GM12878 (cell line): Measurements from ENCODE around the gene HEXIM2. TPM values are rescaled to one million over a fixed set of nuclear protein-coding genes. Genes with fewer than 3 reads are reported as not detected.

Experiments used
- KAT2A ChIP-seq: conservative IDR thresholded peaks from 2 replicates; pipeline ENCODE4 v1.6.1; 2011; ENCODE audit warnings: low read depth, low read length; ENCODE audit not compliant: control insufficient read depth
- RAD21 ChIP-seq: IDR thresholded peaks from 2 replicates; pipeline ENCODE4 v1.6.1; 2011; ENCODE audit warnings: mild to moderate bottlenecking, low read depth, low read length, moderate library complexity; ENCODE audit not compliant: insufficient read depth
- RUNX3 ChIP-seq: IDR thresholded peaks from 2 replicates; pipeline ENCODE4 v1.6.1; 2012; ENCODE audit warnings: low read length, inconsistent platforms
- SMARCA5 ChIP-seq: fragments of 450-650 bp; IDR thresholded peaks from 2 replicates; pipeline ENCODE4 v1.6.1; 2017; ENCODE audit warnings: mild to moderate bottlenecking
- microRNA-seq: library from miRNA; unstranded; fragments of <30 nt; microRNA quantifications from one replicate; pipeline ENCODE4, GENCODE V29; 2018
- polyA plus RNA-seq, 11 experiments: library from polyadenylated mRNA; depleted of rRNA in 4 of 11; unstranded in 6 of 11; stranded (reverse) in 5 of 11; fragments of >200 nt; fragmentation: Nextera tagmentation in 4 of 11; fragmentation: Illumina TruSeq in 1 of 11; extraction: Ambion mirVana in 4 of 11; extraction: Trizol in 1 of 11; gene quantifications; 1 replicate in 1 of 11; 2 replicates in 10 of 11; pipeline versions ENCODE4 v1.2.1 to v1.2.3, GENCODE V29; 2011 to 2016; ENCODE audit warnings: inconsistent platforms in 2 of 11, missing spikeins in 2 of 11, low read depth in 1 of 11
- small RNA-seq: library from RNA; depleted of rRNA; stranded (forward); fragments of <200 nt; gene quantifications from one replicate; pipeline ENCODE3, GENCODE V24; 2014
- total RNA-seq, 4 experiments: library from RNA; depleted of rRNA in 3 of 4; stranded (reverse); fragments of >200 nt in 3 of 4; fragmentation: Illumina TruSeq in 1 of 4; extraction: Trizol in 1 of 4; gene quantifications; 2 replicates each; pipeline versions ENCODE4 v1.2.1 to v1.2.3, GENCODE V29; 2013 to 2021
- TF ChIP-seq, protein P1 (sequence below), 3 experiments: IDR thresholded peaks in 2 of 3; conservative IDR thresholded peaks in 1 of 3; 2 replicates each; pipeline ENCODE4 v1.5.1; 2011; ENCODE audit warnings: low read depth in 3 of 3, low read length in 3 of 3, mild to moderate bottlenecking in 3 of 3, control low read depth in 2 of 3, moderate library complexity in 2 of 3, inconsistent platforms in 1 of 3, mixed read lengths in 1 of 3; ENCODE audit not compliant: control insufficient read depth in 2 of 3, insufficient read depth in 1 of 3; ENCODE audit errors: extremely low read depth in 1 of 3

HEXIM2 gene
- total and polyA plus RNA-seq, 10 of the 15 experiments (the other 5 are each of a cell fraction or from before 2014, with no cell fraction given), result 0.10 to 10.3 (median 6.4) TPM

DNA sequence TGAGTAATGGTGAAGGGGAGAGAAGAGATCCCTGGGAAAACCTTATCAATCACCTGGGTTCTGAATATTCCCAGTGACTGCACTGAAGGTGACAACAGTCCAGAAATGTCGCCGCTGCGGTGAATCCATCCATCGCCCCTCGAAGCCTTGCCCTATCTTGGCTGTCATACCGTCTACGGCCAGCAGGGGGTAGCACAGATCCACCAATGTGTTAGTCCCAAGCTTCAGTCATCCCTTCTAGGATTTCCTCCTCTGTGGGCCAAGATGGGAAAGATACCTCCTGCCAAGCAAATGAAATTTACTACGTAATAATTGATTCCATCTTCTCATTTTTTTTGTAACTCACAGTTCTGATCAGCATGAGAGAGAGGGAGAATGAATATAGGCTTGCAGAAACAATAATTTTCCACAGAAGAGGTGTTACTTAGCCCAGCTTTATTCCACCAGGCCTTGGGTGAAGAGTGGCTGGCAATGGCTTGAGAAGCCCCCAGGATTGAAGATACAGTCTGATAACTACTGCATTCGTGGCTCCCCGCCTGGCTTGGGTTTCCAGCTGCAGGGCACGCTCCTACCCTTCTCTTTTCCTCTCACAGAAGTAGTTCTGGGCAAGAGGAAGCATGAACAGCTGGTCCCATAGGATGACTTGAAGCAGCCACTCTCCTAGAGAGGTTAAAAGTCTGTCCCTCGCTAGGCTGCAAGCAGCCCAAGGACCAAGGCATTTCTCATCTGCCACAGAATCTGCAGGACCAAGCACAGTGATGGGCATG, 57.4 kb downstream of the HEXIM2 start (continued):
- TF ChIP-seq, protein P1, sequence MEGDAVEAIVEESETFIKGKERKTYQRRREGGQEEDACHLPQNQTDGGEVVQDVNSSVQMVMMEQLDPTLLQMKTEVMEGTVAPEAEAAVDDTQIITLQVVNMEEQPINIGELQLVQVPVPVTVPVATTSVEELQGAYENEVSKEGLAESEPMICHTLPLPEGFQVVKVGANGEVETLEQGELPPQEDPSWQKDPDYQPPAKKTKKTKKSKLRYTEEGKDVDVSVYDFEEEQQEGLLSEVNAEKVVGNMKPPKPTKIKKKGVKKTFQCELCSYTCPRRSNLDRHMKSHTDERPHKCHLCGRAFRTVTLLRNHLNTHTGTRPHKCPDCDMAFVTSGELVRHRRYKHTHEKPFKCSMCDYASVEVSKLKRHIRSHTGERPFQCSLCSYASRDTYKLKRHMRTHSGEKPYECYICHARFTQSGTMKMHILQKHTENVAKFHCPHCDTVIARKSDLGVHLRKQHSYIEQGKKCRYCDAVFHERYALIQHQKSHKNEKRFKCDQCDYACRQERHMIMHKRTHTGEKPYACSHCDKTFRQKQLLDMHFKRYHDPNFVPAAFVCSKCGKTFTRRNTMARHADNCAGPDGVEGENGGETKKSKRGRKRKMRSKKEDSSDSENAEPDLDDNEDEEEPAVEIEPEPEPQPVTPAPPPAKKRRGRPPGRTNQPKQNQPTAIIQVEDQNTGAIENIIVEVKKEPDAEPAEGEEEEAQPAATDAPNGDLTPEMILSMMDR (IDR thresholded peaks at IDR 0.05 in 2 of 3, conservative IDR thresholded peaks at IDR 0.05 in 1 of 3; ENCODE audit: control insufficient read depth in 2 of 3, extremely low read depth in 1 of 3, insufficient read depth in 1 of 3, low read depth in 3 of 3, low read length in 3 of 3), result peak; percentile 92 to 97 (median 94)
- 0 out of 2 replicates have a peak, but pooled peaks have one; percentile 46 for TF ChIP-seq SMARCA5
- no peak for TF ChIP-seq KAT2A
- TF ChIP-seq RAD21, result peak; percentile 97
- no peak for TF ChIP-seq RUNX3

Small RNA genes within 50 kb of the gene (microRNA-seq; reads per million reads assigned to microRNA genes)
- not detected for gene MIR6784

Small RNA genes within 50 kb of the gene (small RNA-seq; reads per million reads assigned to genes)
- not detected for gene MIR6784

Other genes with a start within 250 kb of the HEXIM2 start
Only the 7 nearest of the 11 such genes appear.
- gene DCAKD, start 110.2 kb upstream of the HEXIM2 start, total RNA-seq (2014; rRNA removed), result 49.4 and 62.7 TPM in 2 replicates
- 23.0 and 27.9 TPM in 2 replicates for gene DCAKD, start 110.2 kb upstream of the HEXIM2 start, total RNA-seq (2014; rRNA removed; fragmentation: Illumina TruSeq; extraction: Trizol)
- gene DCAKD, start 110.2 kb upstream of the HEXIM2 start, total RNA-seq (2021), result 44.4 and 45.8 TPM in 2 replicates
- gene DCAKD, start 110.2 kb upstream of the HEXIM2 start, polyA plus RNA-seq (2011; rRNA removed), result 14.1 and 32.8 TPM in 2 replicates
- 18.9 and 21.5 TPM in 2 replicates for gene DCAKD, start 110.2 kb upstream of the HEXIM2 start, polyA plus RNA-seq (2014; fragmentation: Illumina TruSeq; extraction: Trizol)
- 10 to 100 TPM; 11.6 to 11.7 TPM for gene DCAKD, start 110.2 kb upstream of the HEXIM2 start, polyA plus RNA-seq (2014; fragmentation: Nextera tagmentation; extraction: Ambion mirVana)
- gene DCAKD, start 110.2 kb upstream of the HEXIM2 start, polyA plus RNA-seq (2014; rRNA removed), result 45.7 and 46.5 TPM in 2 replicates
- gene DCAKD, start 110.2 kb upstream of the HEXIM2 start, polyA plus RNA-seq (2016; fragmentation: Nextera tagmentation; extraction: Ambion mirVana), result 10 to 100 TPM; 43.8 to 46.1 TPM
- 118 and 121 TPM in 2 replicates for gene NMT1, start 100.6 kb upstream of the HEXIM2 start, total RNA-seq (2014; rRNA removed)
- 391 and 395 TPM in 2 replicates for gene NMT1, start 100.6 kb upstream of the HEXIM2 start, total RNA-seq (2014; rRNA removed; fragmentation: Illumina TruSeq; extraction: Trizol)
- gene NMT1, start 100.6 kb upstream of the HEXIM2 start, total RNA-seq (2021), result 204 and 223 TPM in 2 replicates
- 116 and 138 TPM in 2 replicates for gene NMT1, start 100.6 kb upstream of the HEXIM2 start, polyA plus RNA-seq (2011; rRNA removed)
- 80.7 and 216 TPM in 2 replicates for gene NMT1, start 100.6 kb upstream of the HEXIM2 start, polyA plus RNA-seq (2014; fragmentation: Illumina TruSeq; extraction: Trizol)
- gene NMT1, start 100.6 kb upstream of the HEXIM2 start, polyA plus RNA-seq (2014; fragmentation: Nextera tagmentation; extraction: Ambion mirVana), result 100 to 1,000 TPM; 282 to 342 TPM
- gene NMT1, start 100.6 kb upstream of the HEXIM2 start, polyA plus RNA-seq (2014; rRNA removed), result 96.7 and 112 TPM in 2 replicates
- gene NMT1, start 100.6 kb upstream of the HEXIM2 start, polyA plus RNA-seq (2016; fragmentation: Nextera tagmentation; extraction: Ambion mirVana), result 100 to 1,000 TPM; 221 to 226 TPM
- gene PLCD3, start 29.4 kb upstream of the HEXIM2 start, total RNA-seq (2014; rRNA removed), result 0.45 and 0.76 TPM in 2 replicates
- gene PLCD3, start 29.4 kb upstream of the HEXIM2 start, total RNA-seq (2014; rRNA removed; fragmentation: Illumina TruSeq; extraction: Trizol), result 0.28 and 0.36 TPM in 2 replicates
- gene PLCD3, start 29.4 kb upstream of the HEXIM2 start, total RNA-seq (2021), result 1.6 and 2.4 TPM in 2 replicates
- gene PLCD3, start 29.4 kb upstream of the HEXIM2 start, polyA plus RNA-seq (2011; rRNA removed), result 0.52 and 1.2 TPM in 2 replicates
- gene PLCD3, start 29.4 kb upstream of the HEXIM2 start, polyA plus RNA-seq (2014; fragmentation: Illumina TruSeq; extraction: Trizol), result 0.03 and 1.6 TPM in 2 replicates
- under 1 TPM; 0.02 to 0.04 TPM for gene PLCD3, start 29.4 kb upstream of the HEXIM2 start, polyA plus RNA-seq (2014; fragmentation: Nextera tagmentation; extraction: Ambion mirVana)
- gene PLCD3, start 29.4 kb upstream of the HEXIM2 start, polyA plus RNA-seq (2014; rRNA removed), result 1.2 and 1.6 TPM in 2 replicates
- under 1 TPM; 0.13 to 0.43 TPM for gene PLCD3, start 29.4 kb upstream of the HEXIM2 start, polyA plus RNA-seq (2016; fragmentation: Nextera tagmentation; extraction: Ambion mirVana)
- 8.1 and 10.2 TPM in 2 replicates for gene ACBD4, start 26.2 kb upstream of the HEXIM2 start, total RNA-seq (2014; rRNA removed)
- gene ACBD4, start 26.2 kb upstream of the HEXIM2 start, total RNA-seq (2014; rRNA removed; fragmentation: Illumina TruSeq; extraction: Trizol), result 5.4 and 5.7 TPM in 2 replicates
- gene ACBD4, start 26.2 kb upstream of the HEXIM2 start, total RNA-seq (2021), result 10.0 and 10.1 TPM in 2 replicates
- gene ACBD4, start 26.2 kb upstream of the HEXIM2 start, polyA plus RNA-seq (2011; rRNA removed), result 4.4 and 6.5 TPM in 2 replicates
- 4.5 and 5.7 TPM in 2 replicates for gene ACBD4, start 26.2 kb upstream of the HEXIM2 start, polyA plus RNA-seq (2014; fragmentation: Illumina TruSeq; extraction: Trizol)
- under 1 TPM; 0.20 to 0.27 TPM for gene ACBD4, start 26.2 kb upstream of the HEXIM2 start, polyA plus RNA-seq (2014; fragmentation: Nextera tagmentation; extraction: Ambion mirVana)
- 13.8 and 17.6 TPM in 2 replicates for gene ACBD4, start 26.2 kb upstream of the HEXIM2 start, polyA plus RNA-seq (2014; rRNA removed)
- gene ACBD4, start 26.2 kb upstream of the HEXIM2 start, polyA plus RNA-seq (2016; fragmentation: Nextera tagmentation; extraction: Ambion mirVana), result 1 to 10 TPM; 7.2 to 9.9 TPM
- 12.2 and 13.4 TPM in 2 replicates for gene HEXIM1, start 13.4 kb upstream of the HEXIM2 start, total RNA-seq (2014; rRNA removed)
- gene HEXIM1, start 13.4 kb upstream of the HEXIM2 start, total RNA-seq (2014; rRNA removed; fragmentation: Illumina TruSeq; extraction: Trizol), result 4.4 and 4.7 TPM in 2 replicates
- gene HEXIM1, start 13.4 kb upstream of the HEXIM2 start, total RNA-seq (2021), result 23.9 and 24.1 TPM in 2 replicates
- 7.3 and 8.8 TPM in 2 replicates for gene HEXIM1, start 13.4 kb upstream of the HEXIM2 start, polyA plus RNA-seq (2011; rRNA removed)
- 9.9 and 16.0 TPM in 2 replicates for gene HEXIM1, start 13.4 kb upstream of the HEXIM2 start, polyA plus RNA-seq (2014; fragmentation: Illumina TruSeq; extraction: Trizol)
- 1 to 10 TPM; 1.9 to 2.1 TPM for gene HEXIM1, start 13.4 kb upstream of the HEXIM2 start, polyA plus RNA-seq (2014; fragmentation: Nextera tagmentation; extraction: Ambion mirVana)
- 17.2 and 19.4 TPM in 2 replicates for gene HEXIM1, start 13.4 kb upstream of the HEXIM2 start, polyA plus RNA-seq (2014; rRNA removed)
- gene HEXIM1, start 13.4 kb upstream of the HEXIM2 start, polyA plus RNA-seq (2016; fragmentation: Nextera tagmentation; extraction: Ambion mirVana), result 1 to 10 TPM; 8.3 to 9.3 TPM
- gene FMNL1, start 60.0 kb downstream of the HEXIM2 start, total RNA-seq (2014; rRNA removed), result 19.2 and 22.6 TPM in 2 replicates
- 17.0 and 18.5 TPM in 2 replicates for gene FMNL1, start 60.0 kb downstream of the HEXIM2 start, total RNA-seq (2014; rRNA removed; fragmentation: Illumina TruSeq; extraction: Trizol)
- 99.2 and 108 TPM in 2 replicates for gene FMNL1, start 60.0 kb downstream of the HEXIM2 start, total RNA-seq (2021)
- 7.7 and 11.5 TPM in 2 replicates for gene FMNL1, start 60.0 kb downstream of the HEXIM2 start, polyA plus RNA-seq (2011; rRNA removed)
- gene FMNL1, start 60.0 kb downstream of the HEXIM2 start, polyA plus RNA-seq (2014; fragmentation: Illumina TruSeq; extraction: Trizol), result 18.4 and 53.7 TPM in 2 replicates
- 1 to 10 TPM; 3.3 to 3.5 TPM for gene FMNL1, start 60.0 kb downstream of the HEXIM2 start, polyA plus RNA-seq (2014; fragmentation: Nextera tagmentation; extraction: Ambion mirVana)
- 52.2 and 65.7 TPM in 2 replicates for gene FMNL1, start 60.0 kb downstream of the HEXIM2 start, polyA plus RNA-seq (2014; rRNA removed)
- 10 to 100 TPM; 11.7 to 20.5 TPM for gene FMNL1, start 60.0 kb downstream of the HEXIM2 start, polyA plus RNA-seq (2016; fragmentation: Nextera tagmentation; extraction: Ambion mirVana)
- gene SPATA32, start 100.2 kb downstream of the HEXIM2 start, total RNA-seq (2014; rRNA removed), result 0.11 TPM in 1 of 2 replicates, not detected in the other
- gene SPATA32, start 100.2 kb downstream of the HEXIM2 start, total RNA-seq (2014; rRNA removed; fragmentation: Illumina TruSeq; extraction: Trizol), result not detected in 2 replicates
- 0.13 and 0.21 TPM in 2 replicates for gene SPATA32, start 100.2 kb downstream of the HEXIM2 start, total RNA-seq (2021)
- 0.03 TPM in 1 of 2 replicates, not detected in the other for gene SPATA32, start 100.2 kb downstream of the HEXIM2 start, polyA plus RNA-seq (2011; rRNA removed)
- not detected in 2 replicates for gene SPATA32, start 100.2 kb downstream of the HEXIM2 start, polyA plus RNA-seq (2014; fragmentation: Illumina TruSeq; extraction: Trizol)
- under 1 TPM; 0.11 to 0.13 TPM for gene SPATA32, start 100.2 kb downstream of the HEXIM2 start, polyA plus RNA-seq (2014; fragmentation: Nextera tagmentation; extraction: Ambion mirVana)
- gene SPATA32, start 100.2 kb downstream of the HEXIM2 start, polyA plus RNA-seq (2014; rRNA removed), result 0.06 TPM in 1 of 2 replicates, not detected in the other
- under 1 TPM in 1 of 2 experiments, not detected in 1; 0.35 TPM for gene SPATA32, start 100.2 kb downstream of the HEXIM2 start, polyA plus RNA-seq (2016; fragmentation: Nextera tagmentation; extraction: Ambion mirVana)